GM12892 (cell line): ENCODE data around the gene FRMD4B.

Source experiments
- POLR2A ChIP-seq: IDR thresholded peaks from 2 replicates; pipeline ENCODE4 v1.6.1; 2011; ENCODE audit warnings: low read depth, low read length, control low read depth
- POLR2AphosphoS5 ChIP-seq: IDR thresholded peaks from 2 replicates; pipeline ENCODE4 v1.6.1; 2011; ENCODE audit warnings: low read depth, low read length, control low read depth

- TF ChIP-seq POLR2A = no peak
- TF ChIP-seq POLR2AphosphoS5 = no peak
Observed at GRCh38 chr3:69408542-69408941, 22.7 kb upstream of the FRMD4B start.
